Suprapubic skin (tissue), 4 donors: ENCODE results near the gene C19orf81. TPM values are rescaled to one million over a fixed set of nuclear protein-coding genes. Genes with fewer than 3 reads are reported as not detected.

ENCODE experiments used
- DNase-seq, 2 donors: peaks; one replicate each; pipeline ENCODE4 v3.0.0-alpha.2; 2019; ENCODE audit warnings: low spot score in 2 of 2
- H3K27ac ChIP-seq: fragments of 200-600 bp; sonication (generic); one replicate; pipeline ENCODE4 v1.5.1; 2019
- H3K27me3 ChIP-seq: fragments of 200-600 bp; sonication (generic); one replicate; pipeline ENCODE4 v1.5.1; 2019
- H3K36me3 ChIP-seq: fragments of 200-600 bp; sonication (generic); one replicate; pipeline ENCODE4 v1.5.1; 2019
- H3K4me1 ChIP-seq: fragments of 200-600 bp; sonication (generic); one replicate; pipeline ENCODE4 v1.5.1; 2019
- H3K4me3 ChIP-seq: fragments of 200-600 bp; sonication (generic); one replicate; pipeline ENCODE4 v1.5.1; 2019; ENCODE audit warnings: mild to moderate bottlenecking
- H3K9me3 ChIP-seq: fragments of 200-600 bp; sonication (generic); one replicate; pipeline ENCODE4 v1.5.1; 2019
- CTCF ChIP-seq, 2 donors: fragments of 200-600 bp in 1 of 2; fragments of 450-650 bp in 1 of 2; sonication (generic) in 1 of 2; IDR thresholded peaks; one replicate each; pipeline ENCODE4 v1.5.1; 2016 to 2019; ENCODE audit warnings: antibody characterized with exemption in 2 of 2, mild to moderate bottlenecking in 1 of 2, moderate library complexity in 1 of 2
- EP300 ChIP-seq: sonication (generic); formaldehyde crosslinking; IDR thresholded peaks from one replicate; pipeline ENCODE4 v1.6.1; 2017; ENCODE audit warnings: antibody characterized with exemption
- POLR2A ChIP-seq, 2 donors: fragments of 450-650 bp; IDR thresholded peaks; one replicate each; pipeline ENCODE4 v1.6.1; 2017; ENCODE audit warnings: antibody characterized with exemption in 2 of 2, mild to moderate bottlenecking in 2 of 2, moderate library complexity in 2 of 2
- POLR2AphosphoS5 ChIP-seq, 3 donors: sonication (generic); formaldehyde crosslinking; IDR thresholded peaks; one replicate each; pipeline ENCODE4 v1.6.1; 2017; ENCODE audit warnings: antibody characterized with exemption in 3 of 3
- WGBS: methylation state at CpG from one replicate; pipeline ENCODE4 v1.1.5; 2018; 5-methylcytosine and 5-hydroxymethylcytosine counted together
- total RNA-seq, 4 donors: library from RNA; depleted of rRNA; stranded (reverse); fragments of >200 nt; gene quantifications; one replicate each; pipeline ENCODE4 v1.1.0, GENCODE V29; 2016

Gene C19orf81
- total RNA-seq, 4 donors from 2014 or later: 19.8 TPM; not detected in 3

DNA sequence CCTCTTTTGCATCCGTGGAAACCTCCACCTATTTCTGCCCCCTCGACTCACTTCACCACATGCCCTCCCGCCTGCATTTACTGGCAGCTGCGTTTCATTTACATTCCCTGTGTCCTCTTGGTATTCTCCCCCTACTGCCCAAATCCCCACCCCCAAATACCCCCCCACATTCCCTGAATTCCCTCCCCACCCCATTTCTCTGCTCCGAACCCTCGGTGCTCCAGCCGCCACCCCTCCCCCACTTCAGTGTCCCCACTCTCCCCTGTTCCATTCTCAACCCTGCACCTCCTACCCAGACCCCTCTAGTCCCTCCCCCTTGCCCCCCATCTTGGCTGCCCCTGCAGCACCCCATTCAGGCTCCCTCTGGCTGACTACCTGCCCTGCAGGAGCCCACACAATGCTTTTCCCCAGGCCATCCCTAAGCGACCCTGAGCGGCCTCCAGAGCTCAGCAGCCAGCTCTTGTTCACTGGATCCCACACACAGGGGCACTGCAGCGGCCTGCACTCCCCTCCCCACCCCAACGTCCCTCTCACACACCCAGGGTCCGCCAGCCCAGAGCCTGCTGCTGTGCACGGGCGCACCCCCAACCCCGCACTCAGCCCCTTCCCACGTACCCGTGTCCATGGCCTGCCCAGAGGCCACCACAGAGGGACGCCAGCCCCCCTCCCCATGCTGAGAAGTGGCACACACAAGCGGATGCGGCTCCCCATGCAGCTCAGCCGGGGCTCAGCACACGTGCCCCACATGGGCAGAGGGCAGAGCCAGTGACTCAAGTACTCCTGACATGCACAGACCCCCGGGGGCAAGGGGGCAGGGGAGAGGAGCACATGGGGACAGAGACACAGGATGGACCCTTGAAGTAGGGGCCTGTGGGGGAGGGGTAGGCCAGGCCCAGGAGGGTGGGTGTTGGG lies 44.1 kb downstream of the C19orf81 start:
- Histone ChIP-seq H3K27me3 (peaks cover 91% of the 10 kb centered on the region), H3K4me1 (peaks cover 4% of the 10 kb centered on the region), H3K36me3 (no peaks in the 10 kb centered on the region), H3K9me3 (no peaks in the 10 kb centered on the region), H3K4me3 (no peak overlapping the region), H3K27ac (no peak overlapping the region)
- DNase-seq: no peak
- TF ChIP-seq POLR2AphosphoS5 (IDR thresholded peaks at IDR 0.05) (no peak), EP300 (no peak), POLR2A (IDR thresholded peaks at IDR 0.05) (no peak), CTCF (IDR thresholded peaks at IDR 0.05) (no peak)
- 8% methylated on average over 12 of the region's 23 CpGs for WGBS

- no peak overlapping the region for H3K27ac ChIP-seq
- H3K36me3 ChIP-seq: no peaks in the 10 kb centered on the region
- no peak for DNase-seq
- peaks cover 93% of the 10 kb centered on the region for H3K27me3 ChIP-seq
- H3K4me3 ChIP-seq: no peak overlapping the region
- 3% methylated on average over 17 of the region's 51 CpGs for WGBS
- H3K4me1 ChIP-seq: peaks cover 4% of the 10 kb centered on the region
- H3K9me3 ChIP-seq: no peaks in the 10 kb centered on the region
- no peak for TF ChIP-seq POLR2A (IDR thresholded peaks at IDR 0.05)
- TF ChIP-seq POLR2AphosphoS5 (IDR thresholded peaks at IDR 0.05): no peak
- no peak for TF ChIP-seq CTCF (IDR thresholded peaks at IDR 0.05)
- no peak for TF ChIP-seq EP300
Observed at GRCh38 chr19:50694815-50695145, 45.5 kb downstream of the C19orf81 start.

- 6% methylated on average over 23 of the region's 81 CpGs for WGBS
Observed at GRCh38 chr19:50695251-50696093, 46.2 kb downstream of the C19orf81 start.

DNA sequence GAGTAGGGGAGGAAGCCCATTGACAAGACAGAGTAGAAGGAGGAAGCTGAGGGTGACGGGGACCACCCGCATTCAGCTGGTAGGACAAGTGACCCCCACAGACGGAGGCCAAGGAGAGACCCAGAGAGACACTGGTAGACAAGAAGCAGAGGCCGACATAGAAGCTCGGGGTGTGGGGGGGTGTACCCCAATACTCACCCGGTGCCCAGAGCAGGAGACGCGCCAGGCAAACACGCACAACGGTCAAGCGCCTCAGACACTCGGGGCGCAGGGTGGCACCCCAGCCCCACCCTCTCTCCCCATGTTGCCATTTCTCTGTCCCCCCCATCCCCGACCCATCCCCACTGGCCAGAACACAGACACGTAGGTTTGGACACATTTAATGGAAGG lies 46.8 kb downstream of the C19orf81 start:
- no peak overlapping the region for H3K27ac ChIP-seq
- no peak overlapping the region for H3K4me3 ChIP-seq
- no peaks in the 10 kb centered on the region for H3K36me3 ChIP-seq
- peaks cover 4% of the 10 kb centered on the region for H3K4me1 ChIP-seq
- 48% methylated on average over 15 of the region's 15 CpGs for WGBS
- DNase-seq: no peak
- peaks cover 92% of the 10 kb centered on the region for H3K27me3 ChIP-seq
- H3K9me3 ChIP-seq: no peaks in the 10 kb centered on the region
- no peak for TF ChIP-seq POLR2AphosphoS5 (IDR thresholded peaks at IDR 0.05)
- TF ChIP-seq POLR2A (IDR thresholded peaks at IDR 0.05): no peak
- no peak for TF ChIP-seq EP300

More at GRCh38 chr19:50695251-50696093, 46.2 kb downstream of the C19orf81 start:
- TF ChIP-seq EP300 (no peak), CTCF (IDR thresholded peaks at IDR 0.05) (no peak), POLR2AphosphoS5 (IDR thresholded peaks at IDR 0.05) (no peak), POLR2A (IDR thresholded peaks at IDR 0.05) (no peak)
- Histone ChIP-seq H3K27ac (no peak overlapping the region), H3K27me3 (peaks cover 96% of the 10 kb centered on the region), H3K36me3 (no peaks in the 10 kb centered on the region), H3K4me1 (peaks cover 4% of the 10 kb centered on the region), H3K4me3 (no peak overlapping the region), H3K9me3 (no peaks in the 10 kb centered on the region)
- DNase-seq: no peak

GRCh38 chr19:50697414-50698124 lies 48.3 kb downstream of the C19orf81 start:
- Histone ChIP-seq H3K4me1 (peaks cover 4% of the 10 kb centered on the region), H3K4me3 (no peak overlapping the region), H3K27ac (no peak overlapping the region), H3K27me3 (peaks cover 93% of the 10 kb centered on the region), H3K36me3 (no peaks in the 10 kb centered on the region), H3K9me3 (no peaks in the 10 kb centered on the region)
- TF ChIP-seq CTCF (IDR thresholded peaks at IDR 0.05) (no peak), EP300 (no peak), POLR2A (IDR thresholded peaks at IDR 0.05) (no peak), POLR2AphosphoS5 (IDR thresholded peaks at IDR 0.05) (no peak)
- DNase-seq: no peak
- WGBS: 76% methylated on average over 13 of the region's 13 CpGs
